Middle frontal gyrus (tissue), 1 donor: Measurements from ENCODE around the gene FAM180A.
"Not testable (repeated sequence)": the region's sequence is repeated elsewhere in the genome, so short reads cannot be mapped to it uniquely, and the experiment has no call there.

Source experiments
- DNase-seq: peaks from one replicate; pipeline ENCODE4 v3.0.0-alpha.2; 2015; ENCODE audit warnings: low spot score; ENCODE audit errors: extremely low spot score

FAM180A gene

GRCh38 chr7:135748770-135749169 lies at the start of gene FAM180A:
TSS of gene FAM180A (minus strand) at chr7:135748813. CDS start at chr7:135748580, 233 bp downstream.
- no peak for DNase-seq

- DNase-seq, result no peak
These were observed 49.5 kb upstream of the FAM180A start for GRCh38 chr7:135798095-135798494.

- no peak for DNase-seq
These were observed 47.4 kb upstream of the FAM180A start for GRCh38 chr7:135795846-135796570.

- DNase-seq, result no peak
These were observed 45.2 kb upstream of the FAM180A start for GRCh38 chr7:135793841-135794240.

- no peak for DNase-seq
These were observed 44.3 kb upstream of the FAM180A start for GRCh38 chr7:135792866-135793265.

GRCh38 chr7:135792363-135792668 lies 43.7 kb upstream of the FAM180A start:
- DNase-seq, result no peak

GRCh38 chr7:135791543-135792362 lies 43.1 kb upstream of the FAM180A start:
- DNase-seq, result no peak

- DNase-seq, result no peak
These were observed 41.9 kb upstream of the FAM180A start for GRCh38 chr7:135790371-135790977.

- DNase-seq, result no peak
These were observed 41.3 kb upstream of the FAM180A start for GRCh38 chr7:135789956-135790355.

- no peak for DNase-seq
These were observed 40.8 kb upstream of the FAM180A start for GRCh38 chr7:135789431-135789830.

GRCh38 chr7:135786911-135787310 lies 38.3 kb upstream of the FAM180A start:
- no peak for DNase-seq

- DNase-seq, result no peak
These were observed 36.5 kb upstream of the FAM180A start for GRCh38 chr7:135785065-135785464.

- DNase-seq, result no peak
These were observed 35.4 kb upstream of the FAM180A start for GRCh38 chr7:135784013-135784412.

GRCh38 chr7:135782801-135783200 lies 34.2 kb upstream of the FAM180A start:
- DNase-seq, result no peak

GRCh38 chr7:135782377-135782776 lies 33.8 kb upstream of the FAM180A start:
- DNase-seq, result no peak

GRCh38 chr7:135777626-135778398 lies 29.2 kb upstream of the FAM180A start:
- no peak for DNase-seq

GRCh38 chr7:135775915-135776314 lies 27.3 kb upstream of the FAM180A start:
- not testable (repeated sequence) for DNase-seq

GRCh38 chr7:135775230-135775629 lies 26.6 kb upstream of the FAM180A start:
- no peak for DNase-seq

GRCh38 chr7:135774284-135774683 lies 25.7 kb upstream of the FAM180A start:
- DNase-seq, result no peak

- no peak for DNase-seq
These were observed 24.9 kb upstream of the FAM180A start for GRCh38 chr7:135773464-135773863.

GRCh38 chr7:135772639-135773222 lies 24.1 kb upstream of the FAM180A start:
- DNase-seq, result no peak
